Limb (tissue), 2 donors: ENCODE results near the gene PCTP.
A peak's percentile ranks its signal among the peaks of the same experiment; 100 is the strongest.

Source experiments
- DNase-seq, 2 donors: peaks; one replicate each; pipeline ENCODE4 v3.0.0-alpha.2; 2016; ENCODE audit errors: extremely low spot score in 2 of 2

The PCTP gene

DNA sequence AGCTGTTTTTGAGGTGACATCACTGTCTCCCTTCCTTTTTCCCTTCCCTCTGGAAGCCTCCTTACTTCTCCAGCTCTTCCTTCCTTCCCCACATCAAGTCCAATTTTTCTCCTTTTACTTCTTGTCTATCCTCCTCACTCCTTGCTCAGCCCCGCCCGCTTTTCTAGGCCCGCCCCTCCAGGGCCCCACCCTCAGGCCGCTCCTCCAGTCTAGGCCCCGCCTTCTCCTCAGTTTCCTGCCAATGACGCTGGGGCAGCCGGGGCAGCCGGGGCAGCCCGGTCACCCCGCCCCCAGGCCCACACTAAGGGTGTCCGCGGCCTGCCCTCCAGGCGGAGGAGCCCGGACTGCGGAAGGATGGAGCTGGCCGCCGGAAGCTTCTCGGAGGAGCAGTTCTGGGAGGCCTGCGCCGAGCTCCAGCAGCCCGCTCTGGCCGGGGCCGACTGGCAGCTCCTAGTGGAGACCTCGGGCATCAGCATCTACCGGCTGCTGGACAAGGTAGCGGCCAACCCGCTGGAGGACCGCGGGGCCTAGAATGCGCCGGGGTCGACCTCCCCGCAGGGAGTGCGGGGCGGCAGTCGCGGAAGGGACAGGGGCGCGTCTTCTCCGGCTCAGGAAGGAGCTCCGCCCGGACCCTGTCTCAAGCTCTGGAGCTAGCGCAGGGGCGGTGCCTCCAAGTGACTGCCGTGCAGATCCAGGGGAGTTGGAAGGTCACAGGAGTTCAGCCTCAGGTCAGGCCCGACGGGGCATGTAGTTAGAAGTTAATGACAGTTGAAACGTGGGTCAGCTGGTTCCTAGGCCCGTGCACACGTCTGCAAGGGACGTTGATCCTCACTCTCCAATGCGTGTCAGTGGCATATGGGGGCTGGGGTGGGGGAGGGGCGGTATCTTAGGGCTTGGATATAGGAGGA, at the start of gene PCTP:
Gene PCTP, plus strand, starts transcription at position 302 of the 908 bp plus-strand sequence. Its CDS starts 53 bp downstream, at position 355.
- DNase-seq, result peak; percentile 92 to 93

DNA sequence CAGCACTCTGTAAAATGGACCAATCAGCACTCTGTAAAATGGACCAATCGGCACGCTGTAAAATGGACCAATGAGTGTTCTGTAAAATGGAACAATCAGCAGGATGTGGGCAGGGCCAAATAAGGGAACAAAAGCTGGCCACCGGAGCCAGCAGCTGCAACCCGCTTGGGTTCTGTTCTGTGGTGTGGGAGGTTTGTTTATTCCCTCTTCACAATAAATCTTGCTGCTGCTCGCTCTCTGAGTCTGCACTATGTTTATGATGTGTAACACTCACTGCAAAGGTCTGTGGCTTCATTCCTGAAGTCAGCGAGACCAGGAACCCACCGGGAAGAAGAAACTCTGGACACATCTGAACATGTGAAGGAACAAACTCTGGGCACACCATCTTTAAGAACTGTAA, 48.7 kb upstream of the PCTP start:
- DNase-seq, result no peak

DNA sequence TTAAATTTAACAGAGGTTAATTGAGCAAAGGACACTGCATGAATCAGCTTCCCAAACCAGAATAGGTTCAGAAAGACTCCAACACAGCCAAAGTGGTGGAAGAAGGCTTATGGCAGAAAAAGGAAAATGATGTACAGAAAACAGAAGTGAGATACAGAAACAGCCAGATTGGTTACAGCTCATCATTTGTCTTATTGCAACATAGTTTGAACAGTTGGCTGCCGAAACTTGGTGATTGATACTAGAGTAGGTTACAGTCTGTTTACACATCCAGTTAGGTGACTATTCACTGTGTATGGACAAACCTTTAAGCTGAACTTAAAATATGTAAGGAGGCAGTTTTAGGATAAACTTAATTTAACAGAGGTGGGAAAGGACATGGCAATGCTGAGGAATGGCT, 46.5 kb upstream of the PCTP start:
- no peak for DNase-seq

DNA sequence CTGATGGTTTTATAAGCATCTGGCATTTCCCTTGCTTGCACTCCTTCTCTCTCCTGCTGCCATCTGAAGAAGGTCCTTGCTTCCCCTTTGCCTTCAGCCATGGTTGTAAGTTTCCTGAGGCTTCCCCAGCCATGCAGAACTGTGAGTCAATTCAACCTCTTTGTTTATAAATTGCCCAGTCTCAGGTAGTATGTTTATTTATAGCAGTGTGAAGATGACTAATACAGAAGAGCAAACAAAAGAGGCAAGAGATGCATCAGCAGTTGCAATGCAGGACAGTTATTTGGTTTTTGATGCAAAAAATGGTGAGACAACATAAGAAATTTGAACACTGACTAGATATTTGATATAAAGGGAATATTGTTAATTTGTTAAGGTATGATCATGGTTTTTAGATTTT, 45.0 kb upstream of the PCTP start:
- DNase-seq, result no peak

DNA sequence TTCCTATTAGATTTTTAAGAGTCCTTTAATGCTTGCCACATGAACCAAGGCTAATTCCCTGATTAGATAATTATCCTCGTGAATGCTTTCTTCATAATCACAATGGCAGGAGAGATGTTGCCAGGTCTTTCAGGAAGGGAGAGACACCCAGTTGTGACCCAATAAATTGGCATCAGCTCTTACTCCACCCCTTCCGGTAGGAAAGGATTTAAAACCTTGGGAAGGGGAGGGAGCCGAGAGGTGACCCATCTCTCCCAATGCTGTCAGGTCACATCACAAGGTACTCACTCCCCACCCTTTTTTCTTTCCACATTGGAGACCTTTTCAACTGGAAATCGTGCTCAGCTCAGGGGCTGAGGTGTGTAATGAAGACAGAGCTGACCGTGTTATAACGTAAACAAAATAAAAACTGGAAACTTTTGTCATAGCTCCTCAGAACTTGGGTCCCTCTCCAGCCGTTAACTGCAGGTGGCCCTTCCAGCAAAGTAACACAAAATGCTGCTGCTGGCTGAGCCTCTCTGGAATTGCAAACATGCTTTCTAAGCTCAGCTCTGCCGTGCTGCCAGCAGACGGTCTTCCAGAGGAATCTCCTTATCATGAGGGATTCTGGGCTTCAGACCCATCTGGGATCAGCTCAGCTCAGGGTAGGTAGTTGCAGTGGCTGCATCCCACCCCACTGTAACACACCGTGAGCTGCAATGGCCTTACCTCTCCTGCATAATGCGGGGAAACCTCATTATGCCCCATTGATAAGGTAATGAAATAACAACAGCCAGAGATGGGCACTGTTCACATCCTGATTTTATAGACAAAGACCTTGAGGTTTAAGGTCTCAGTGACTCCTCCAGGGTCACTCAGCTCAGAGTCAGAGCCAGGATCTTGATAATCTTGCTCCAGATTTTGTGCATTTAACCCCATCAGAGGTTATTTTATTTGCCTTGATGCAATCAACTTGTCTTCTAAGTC, 43.8 kb upstream of the PCTP start:
- DNase-seq, result no peak

DNA sequence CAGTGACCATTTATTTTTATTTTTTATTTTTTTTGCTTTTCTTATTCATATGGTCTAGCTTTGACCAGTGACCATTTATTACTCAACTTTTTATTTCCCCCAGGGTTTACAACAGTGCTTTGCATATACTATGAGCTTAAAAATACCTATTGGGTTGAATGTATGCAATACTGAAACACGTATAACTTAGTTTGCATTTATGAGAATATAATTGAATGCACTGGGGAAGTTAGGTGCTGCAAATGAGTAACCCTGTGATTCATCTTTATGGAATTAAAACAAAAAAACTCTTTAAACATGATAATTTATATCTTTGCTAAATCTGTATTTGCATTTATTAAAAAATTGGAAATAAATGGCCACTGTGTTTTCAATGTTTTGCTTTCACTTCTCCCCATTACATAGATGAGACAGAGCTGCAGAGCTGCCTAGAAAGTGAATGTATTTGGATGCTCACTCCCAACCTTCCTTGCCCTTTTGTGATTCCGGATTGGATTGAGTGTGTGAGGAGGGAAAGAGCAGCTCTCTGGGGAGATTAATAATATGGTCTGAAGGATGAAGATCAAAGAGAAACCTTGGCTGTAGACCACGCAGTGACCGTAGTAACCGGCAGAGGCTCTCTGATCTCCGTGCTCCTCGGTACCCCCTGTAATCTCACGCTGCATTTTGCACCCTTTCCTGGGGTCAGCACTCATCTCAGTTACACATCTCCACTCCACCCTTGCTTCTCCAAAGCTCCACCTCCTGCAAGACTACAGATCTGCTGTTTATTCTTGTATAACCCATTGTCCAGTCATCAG, 42.5 kb upstream of the PCTP start:
- DNase-seq, result no peak

DNA sequence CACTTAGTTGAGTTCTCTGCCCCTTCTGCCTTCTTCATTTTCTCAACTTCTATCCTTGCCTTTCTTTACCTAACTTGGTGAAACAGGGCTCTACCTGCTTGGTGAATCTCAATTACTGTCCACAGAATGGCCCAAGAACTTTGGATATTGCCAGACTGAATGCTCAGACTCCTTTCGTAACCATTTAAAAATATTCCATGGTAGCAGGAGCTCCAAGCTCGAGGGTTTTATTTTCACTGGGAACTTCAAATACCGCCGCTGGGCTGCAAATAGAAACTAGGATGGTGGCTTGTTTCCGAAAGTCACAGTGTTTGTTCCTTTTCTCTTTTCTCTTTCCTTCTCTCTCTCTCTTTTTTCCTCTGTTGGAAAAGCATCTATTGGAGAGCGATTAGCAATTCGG, 41.4 kb upstream of the PCTP start:
- DNase-seq, result no peak

DNA sequence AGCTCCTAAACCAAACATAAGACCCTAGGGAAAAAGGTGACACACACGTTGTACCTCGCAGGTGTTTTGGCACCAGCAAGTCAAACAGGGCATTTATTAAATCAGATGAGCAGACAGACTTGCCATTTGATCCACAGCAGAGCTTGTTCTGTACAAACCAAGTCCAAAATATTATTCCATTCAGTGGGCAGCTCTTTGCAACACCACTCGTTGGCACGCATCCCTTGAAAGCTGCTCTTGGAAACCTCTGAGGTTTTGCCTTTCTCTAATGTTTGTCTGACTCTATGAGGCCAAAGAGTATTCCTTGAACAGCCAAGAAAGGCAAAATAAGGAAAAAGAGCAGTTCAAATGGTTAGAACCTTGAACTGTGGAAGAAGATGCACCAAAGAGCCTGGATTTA, 40.9 kb upstream of the PCTP start:
- DNase-seq, result no peak

DNA sequence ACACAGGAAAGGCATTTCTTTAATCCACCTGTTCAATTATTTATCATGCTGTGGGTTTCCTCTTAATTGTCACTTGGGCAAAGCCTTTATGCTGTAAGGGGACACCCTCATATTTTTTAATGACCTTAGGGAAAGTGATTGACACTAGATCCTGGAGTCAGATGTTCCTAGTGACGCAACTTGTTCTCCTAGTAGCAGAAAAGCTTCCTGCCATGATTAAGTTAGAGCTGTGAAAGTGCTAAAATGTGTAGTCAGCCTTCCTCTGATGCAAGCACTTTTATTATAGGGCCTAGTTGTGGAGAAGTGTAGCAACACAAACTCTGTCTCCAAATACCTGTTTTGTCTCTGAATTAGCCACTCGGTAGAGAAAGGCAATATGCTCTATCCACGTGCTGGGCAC, 40.4 kb upstream of the PCTP start:
- no peak for DNase-seq

DNA sequence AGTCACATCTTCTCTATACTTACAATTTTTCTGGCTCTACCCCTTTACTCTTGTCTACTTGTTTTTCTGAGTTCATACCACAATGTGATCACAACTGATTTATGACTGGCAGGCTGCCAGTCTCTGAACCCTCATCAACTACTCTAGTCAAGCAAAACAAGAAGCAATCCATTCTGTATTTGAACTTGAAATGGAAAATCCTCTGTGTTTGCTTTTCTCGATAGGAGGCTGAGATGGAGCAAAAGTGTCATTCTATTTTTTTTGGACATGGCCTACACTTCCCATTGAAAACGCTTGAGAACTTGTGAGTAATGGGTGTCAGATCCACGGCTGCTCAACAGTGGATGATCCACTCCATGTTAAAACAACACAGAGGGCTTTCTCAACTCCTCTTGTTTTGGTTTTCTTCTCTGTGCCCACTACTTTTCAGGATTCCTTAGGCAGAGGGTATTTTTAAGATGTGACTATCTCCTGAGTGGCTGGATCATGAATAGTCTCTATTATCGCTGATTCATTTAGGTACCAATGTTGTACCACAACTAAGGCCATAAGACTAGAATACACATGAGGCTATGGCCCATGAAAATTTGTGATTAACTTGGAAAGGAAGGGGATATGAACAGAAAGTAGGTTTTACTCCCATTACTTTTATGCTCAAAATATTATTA, 39.9 kb upstream of the PCTP start:
- no peak for DNase-seq

DNA sequence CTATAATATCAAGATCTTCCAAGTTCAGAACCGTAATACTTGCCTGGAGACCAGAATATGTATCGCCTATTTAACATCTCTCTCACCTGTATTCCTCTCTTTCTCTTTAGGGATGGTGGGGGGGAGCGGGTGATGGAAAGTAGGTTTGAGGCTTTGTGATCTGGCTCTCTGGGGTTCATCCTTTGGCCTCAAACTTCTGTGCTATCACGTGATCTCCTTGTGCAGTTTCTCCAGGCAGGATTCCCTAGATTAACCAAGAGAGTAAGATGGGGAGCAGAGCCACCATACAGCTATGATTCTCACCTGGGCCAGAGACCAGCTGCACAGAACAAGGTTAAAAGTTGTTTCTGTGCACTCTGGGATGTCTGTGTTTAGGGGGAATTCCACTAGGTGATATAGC, 33.4 kb upstream of the PCTP start:
- no peak for DNase-seq

DNA sequence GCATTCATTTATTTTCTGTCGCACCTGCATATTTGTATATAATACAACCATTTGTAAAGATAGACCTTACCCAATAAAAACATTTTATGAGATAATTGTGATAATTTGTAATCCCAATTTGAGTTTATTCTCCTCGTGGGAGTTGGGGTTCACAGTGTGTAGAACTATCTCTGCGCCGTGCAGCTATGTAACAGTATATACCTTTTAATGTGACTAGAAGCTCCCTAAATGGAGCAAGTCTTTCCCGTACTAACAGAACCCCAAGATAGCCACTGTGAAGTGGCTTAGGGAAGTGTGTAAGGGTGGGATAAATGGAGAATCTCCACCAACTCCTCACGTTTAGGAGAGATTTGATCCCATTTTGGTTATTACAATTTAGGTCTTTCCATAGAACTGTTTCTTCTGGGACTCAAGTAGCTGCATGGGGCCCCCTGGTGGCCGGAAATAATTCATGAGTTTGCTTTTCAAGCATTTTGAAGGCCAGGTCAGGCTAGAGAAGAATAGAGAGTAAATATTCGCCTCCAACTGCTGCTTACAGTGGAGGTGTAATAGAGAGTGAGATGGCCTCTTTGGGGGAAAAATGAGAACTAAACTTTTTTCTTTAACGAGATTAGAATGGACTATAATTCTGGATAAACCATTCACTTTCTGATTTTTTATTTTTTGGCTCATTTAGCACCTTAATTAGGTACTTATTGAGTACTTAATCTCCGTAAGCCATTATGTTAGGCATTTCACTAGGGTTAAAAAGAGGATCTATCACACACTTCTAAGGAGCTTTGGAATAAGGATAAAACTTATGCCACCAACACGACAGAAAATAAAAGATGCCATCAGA, 32.7 kb upstream of the PCTP start:
- peak in 1 of 2 donors; percentile 87 for DNase-seq

DNA sequence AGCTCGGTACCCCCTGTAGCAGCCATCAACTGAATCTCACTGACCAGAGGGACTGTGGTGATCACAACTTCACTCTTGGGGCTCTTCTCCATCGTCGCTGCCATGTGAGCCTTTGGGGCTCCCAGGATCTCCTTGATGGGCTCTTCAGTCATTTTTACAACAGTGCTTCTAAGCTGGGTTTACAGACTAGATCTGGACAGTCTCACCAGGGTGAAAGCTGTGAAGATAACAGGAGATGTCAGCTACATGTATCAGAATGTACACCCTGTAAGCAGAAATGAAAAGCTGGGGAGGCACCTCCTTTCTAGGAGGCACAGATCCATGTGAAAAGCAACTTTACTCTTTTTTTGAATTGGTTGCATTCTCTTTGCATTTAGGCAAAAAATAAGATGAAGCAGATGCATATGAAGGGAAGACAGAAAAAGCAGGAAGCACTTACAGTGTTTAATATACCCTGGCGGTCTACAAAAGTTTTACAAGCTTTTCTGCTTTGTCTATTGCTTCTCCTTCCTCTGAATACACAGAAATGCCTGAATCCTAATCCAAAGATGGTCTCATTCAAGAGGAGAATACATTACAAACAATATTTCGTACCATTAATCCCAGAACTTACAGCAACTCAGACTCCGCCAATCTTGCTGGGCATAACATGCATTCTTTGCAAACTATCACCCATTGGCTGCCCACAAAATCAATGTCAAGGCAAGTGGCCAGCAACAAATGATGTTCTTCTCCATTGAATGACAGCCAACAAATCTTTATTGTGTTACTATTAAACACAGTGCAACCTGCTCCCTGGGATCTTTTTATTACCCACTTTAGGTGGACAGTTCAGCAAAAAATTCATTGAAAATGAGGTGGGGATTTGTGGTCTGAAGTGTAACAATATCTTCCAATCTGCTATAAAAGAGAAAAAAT, 29.7 kb upstream of the PCTP start:
- no peak for DNase-seq

DNA sequence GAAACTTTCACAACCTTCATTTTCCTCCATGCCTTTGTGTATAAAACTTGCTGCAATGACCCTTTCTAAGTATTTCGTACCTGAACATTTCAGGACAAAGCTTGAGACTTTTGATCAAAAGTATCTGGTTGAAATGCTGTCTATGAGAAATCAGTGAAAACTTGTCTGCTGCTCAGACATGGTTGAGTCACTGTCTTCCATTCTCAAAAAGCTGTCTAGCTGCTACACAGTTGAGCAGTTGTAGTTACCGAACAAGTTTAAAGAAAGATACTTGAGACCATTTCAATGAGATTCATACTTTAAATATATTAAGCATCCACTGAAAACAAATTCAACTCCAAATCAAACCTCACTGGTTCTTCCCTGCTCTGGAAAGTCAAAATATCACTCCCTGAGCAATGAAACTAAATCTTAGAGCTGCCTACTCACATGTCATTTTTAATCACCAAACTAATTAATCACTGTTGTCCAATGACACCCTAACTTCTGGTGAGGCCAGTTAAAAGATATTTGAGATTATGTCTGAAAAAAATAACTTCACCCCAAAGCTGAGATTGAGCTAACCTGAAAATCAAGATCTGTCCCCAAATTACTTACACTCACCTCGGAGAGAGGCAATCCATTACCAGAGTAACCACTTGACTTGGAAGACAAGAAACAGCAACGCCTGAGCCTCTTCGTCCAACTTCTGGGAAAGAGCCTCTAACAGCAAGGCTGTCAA, 28.7 kb upstream of the PCTP start:
- no peak for DNase-seq

DNA sequence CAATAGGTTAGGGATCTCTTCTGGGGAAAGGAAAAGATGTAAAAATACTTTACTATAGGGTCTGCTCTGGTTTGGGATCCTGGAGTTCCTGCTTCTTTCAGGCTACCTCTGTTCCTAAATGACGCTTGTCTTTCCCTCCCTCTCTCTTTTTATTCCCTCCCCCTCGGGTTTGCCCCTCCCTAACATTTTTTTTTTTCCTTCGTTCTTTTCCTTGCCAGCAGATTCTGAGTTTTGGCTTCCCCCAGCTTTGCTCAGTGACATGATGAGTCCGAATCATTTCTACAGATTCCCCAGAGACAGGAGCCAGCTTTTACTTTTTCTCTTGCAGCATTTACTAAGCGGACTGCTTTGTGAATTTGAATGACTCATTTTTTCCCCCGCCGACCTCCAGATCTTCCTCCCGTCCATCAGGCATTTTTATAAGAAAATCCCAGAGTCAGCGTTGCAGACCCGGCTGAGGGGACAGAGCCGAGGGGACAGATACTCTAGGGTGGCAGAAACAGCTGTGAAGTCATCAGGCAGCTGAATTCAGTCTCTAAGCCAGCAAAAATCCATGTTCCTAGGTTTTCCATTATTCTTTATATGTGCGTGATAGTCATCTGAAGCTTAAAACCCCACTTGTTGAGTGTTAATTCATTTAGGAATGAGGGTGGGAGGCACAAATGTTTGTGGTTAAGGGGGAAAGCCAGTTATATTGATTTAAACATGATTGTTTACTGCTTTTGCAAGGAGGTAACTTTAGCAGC, 27.9 kb upstream of the PCTP start, which contains the start of gene TMEM100:
Gene TMEM100, minus strand, starts transcription at position 123 of the 746 bp plus-strand sequence. CDS start 1,794 bp downstream, outside the sequence.
- DNase-seq, result peak; percentile 51 to 70

DNA sequence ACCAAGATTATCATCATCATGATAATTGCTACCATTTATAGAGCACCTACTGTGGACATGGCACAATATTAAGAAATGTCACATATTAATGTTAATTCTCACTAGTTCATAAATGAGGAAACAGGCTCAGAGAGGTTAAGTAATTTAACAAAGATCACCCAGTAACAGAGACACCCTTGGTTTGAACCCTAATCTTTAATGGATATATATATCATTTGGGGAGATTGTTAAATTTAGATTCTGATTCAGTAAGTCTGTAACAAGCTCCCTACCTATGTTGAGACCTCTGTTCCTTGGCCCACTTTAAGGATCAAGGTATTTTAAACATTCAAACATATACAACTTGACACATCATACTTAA, 27.4 kb upstream of the PCTP start:
- no peak for DNase-seq

DNA sequence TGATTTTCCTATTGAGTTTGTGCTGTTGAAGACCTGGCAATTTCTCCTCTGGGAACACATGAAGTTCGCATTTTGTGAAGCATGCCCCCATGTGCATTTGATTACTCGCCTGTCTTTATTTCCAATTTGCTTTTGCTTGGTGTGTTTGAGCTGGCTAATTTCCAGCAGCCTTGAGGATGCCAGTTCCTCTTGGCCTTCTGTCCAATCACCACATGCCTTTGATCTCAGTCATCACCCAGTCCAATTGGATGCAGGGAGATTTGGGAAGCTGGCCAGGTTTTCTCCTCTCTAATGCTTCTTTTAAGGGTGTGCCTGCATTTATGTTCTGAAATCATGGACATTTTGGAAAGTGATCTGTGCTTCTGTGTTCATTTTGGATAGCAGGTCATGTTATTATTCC, 24.4 kb upstream of the PCTP start:
- peak in 1 of 2 donors; percentile 64 for DNase-seq
